ENCODE measurements around the gene SUN5.

GRCh38 chr20:32987044-32987825, 17.0 kb downstream of the SUN5 start:
- TF ChIP-seq POLR2AphosphoS5 (IDR thresholded peaks at IDR 0.05) (no peak), CTCF (IDR thresholded peaks at IDR 0.05) (no peak), EP300 (IDR thresholded peaks at IDR 0.05) (no peak), POLR2A (IDR thresholded peaks at IDR 0.05) (no peak)

All from sigmoid colon (tissue), 4 donors.